Ishikawa (cell line): ENCODE data around the gene PLPP7.

ENCODE experiments used
- CEBPB ChIP-seq: IDR thresholded peaks from 2 replicates; pipeline ENCODE4 v1.6.1; 2012
- CREB1 ChIP-seq: IDR thresholded peaks from 2 replicates; pipeline ENCODE4 v1.6.1; 2012; ENCODE audit warnings: low read depth
- EGR1 ChIP-seq: IDR thresholded peaks from 2 replicates; pipeline ENCODE4 v1.6.1; 2012
- EP300 ChIP-seq: IDR thresholded peaks from 2 replicates; pipeline ENCODE4 v1.6.1; 2012; ENCODE audit warnings: borderline replicate concordance
- FOXM1 ChIP-seq: IDR thresholded peaks from 2 replicates; pipeline ENCODE4 v1.6.1; 2012; ENCODE audit warnings: low read depth, borderline replicate concordance
- MAX ChIP-seq: IDR thresholded peaks from 2 replicates; pipeline ENCODE4 v1.6.1; 2012
- NFIC ChIP-seq: IDR thresholded peaks from 2 replicates; pipeline ENCODE4 v1.6.1; 2012
- RAD21 ChIP-seq: IDR thresholded peaks from 2 replicates; pipeline ENCODE4 v1.6.1; 2012; ENCODE audit warnings: low read depth
- TAF1 ChIP-seq: IDR thresholded peaks from 2 replicates; pipeline ENCODE4 v1.6.1; 2012; ENCODE audit warnings: low read depth, mild to moderate bottlenecking
- TCF12 ChIP-seq: IDR thresholded peaks from 2 replicates; pipeline ENCODE4 v1.6.1; 2012; ENCODE audit warnings: low read depth
- TEAD4 ChIP-seq: IDR thresholded peaks from 2 replicates; pipeline ENCODE4 v1.6.1; 2012
- USF1 ChIP-seq: IDR thresholded peaks from 2 replicates; pipeline ENCODE4 v1.6.1; 2012
- YY1 ChIP-seq: IDR thresholded peaks from 2 replicates; pipeline ENCODE4 v1.6.1; 2012; ENCODE audit warnings: low read depth
- ZBTB7A ChIP-seq: IDR thresholded peaks from 2 replicates; pipeline ENCODE4 v1.6.1; 2012; ENCODE audit warnings: low read depth
- TF ChIP-seq, protein P1 (sequence below): IDR thresholded peaks from 2 replicates; pipeline ENCODE4 v1.6.1; 2012; ENCODE audit warnings: low read depth, mild to moderate bottlenecking

Gene PLPP7

DNA sequence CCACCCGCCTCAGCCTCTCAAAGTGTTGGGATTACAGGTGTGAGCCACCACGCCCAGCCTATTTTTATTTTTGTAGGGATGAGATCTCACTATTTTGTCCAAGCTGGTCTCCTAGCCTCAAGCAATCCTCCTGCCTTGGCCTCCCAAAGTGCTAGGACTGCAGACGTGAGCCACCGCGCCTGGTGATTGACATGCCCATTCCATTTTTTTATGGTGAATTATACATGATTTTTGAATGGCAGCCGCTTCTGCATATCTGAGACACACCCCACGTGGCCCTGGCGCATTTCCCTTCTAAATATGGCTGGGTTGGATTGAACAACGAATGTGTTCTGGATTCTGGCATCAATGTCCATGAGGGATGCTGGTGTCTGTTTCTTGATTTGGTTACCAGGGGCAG, 22.7 kb downstream of the PLPP7 start:
- TF ChIP-seq, protein P1, sequence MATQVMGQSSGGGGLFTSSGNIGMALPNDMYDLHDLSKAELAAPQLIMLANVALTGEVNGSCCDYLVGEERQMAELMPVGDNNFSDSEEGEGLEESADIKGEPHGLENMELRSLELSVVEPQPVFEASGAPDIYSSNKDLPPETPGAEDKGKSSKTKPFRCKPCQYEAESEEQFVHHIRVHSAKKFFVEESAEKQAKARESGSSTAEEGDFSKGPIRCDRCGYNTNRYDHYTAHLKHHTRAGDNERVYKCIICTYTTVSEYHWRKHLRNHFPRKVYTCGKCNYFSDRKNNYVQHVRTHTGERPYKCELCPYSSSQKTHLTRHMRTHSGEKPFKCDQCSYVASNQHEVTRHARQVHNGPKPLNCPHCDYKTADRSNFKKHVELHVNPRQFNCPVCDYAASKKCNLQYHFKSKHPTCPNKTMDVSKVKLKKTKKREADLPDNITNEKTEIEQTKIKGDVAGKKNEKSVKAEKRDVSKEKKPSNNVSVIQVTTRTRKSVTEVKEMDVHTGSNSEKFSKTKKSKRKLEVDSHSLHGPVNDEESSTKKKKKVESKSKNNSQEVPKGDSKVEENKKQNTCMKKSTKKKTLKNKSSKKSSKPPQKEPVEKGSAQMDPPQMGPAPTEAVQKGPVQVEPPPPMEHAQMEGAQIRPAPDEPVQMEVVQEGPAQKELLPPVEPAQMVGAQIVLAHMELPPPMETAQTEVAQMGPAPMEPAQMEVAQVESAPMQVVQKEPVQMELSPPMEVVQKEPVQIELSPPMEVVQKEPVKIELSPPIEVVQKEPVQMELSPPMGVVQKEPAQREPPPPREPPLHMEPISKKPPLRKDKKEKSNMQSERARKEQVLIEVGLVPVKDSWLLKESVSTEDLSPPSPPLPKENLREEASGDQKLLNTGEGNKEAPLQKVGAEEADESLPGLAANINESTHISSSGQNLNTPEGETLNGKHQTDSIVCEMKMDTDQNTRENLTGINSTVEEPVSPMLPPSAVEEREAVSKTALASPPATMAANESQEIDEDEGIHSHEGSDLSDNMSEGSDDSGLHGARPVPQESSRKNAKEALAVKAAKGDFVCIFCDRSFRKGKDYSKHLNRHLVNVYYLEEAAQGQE, result no peak
- no peak for TF ChIP-seq USF1
- TF ChIP-seq TAF1, result no peak
- no peak for TF ChIP-seq CREB1
- no peak for TF ChIP-seq ZBTB7A
- TF ChIP-seq NFIC, result no peak
- no peak for TF ChIP-seq YY1
- TF ChIP-seq EGR1, result no peak
- no peak for TF ChIP-seq RAD21
- TF ChIP-seq EP300, result no peak
- no peak for TF ChIP-seq FOXM1
- TF ChIP-seq CEBPB, result no peak
- no peak for TF ChIP-seq TEAD4
- no peak for TF ChIP-seq TCF12

- no peak for TF ChIP-seq CREB1
- no peak for TF ChIP-seq RAD21
- TF ChIP-seq, protein P1, result no peak
- no peak for TF ChIP-seq TEAD4
- TF ChIP-seq USF1, result no peak
- TF ChIP-seq TAF1, result no peak
- TF ChIP-seq CEBPB, result no peak
- no peak for TF ChIP-seq FOXM1
- TF ChIP-seq TCF12, result no peak
- TF ChIP-seq ZBTB7A, result no peak
- no peak for TF ChIP-seq YY1
- no peak for TF ChIP-seq EGR1
- TF ChIP-seq EP300, result no peak
- TF ChIP-seq MAX, result no peak
- no peak for TF ChIP-seq NFIC
Observed at GRCh38 chr9:131312822-131313770, 23.6 kb downstream of the PLPP7 start.

GRCh38 chr9:131318231-131319085, 28.9 kb downstream of the PLPP7 start:
- TF ChIP-seq, protein P1, result no peak
- TF ChIP-seq CEBPB, result no peak
- no peak for TF ChIP-seq EP300
- TF ChIP-seq MAX, result no peak
- no peak for TF ChIP-seq TCF12
- no peak for TF ChIP-seq ZBTB7A
- TF ChIP-seq CREB1, result no peak
- no peak for TF ChIP-seq TAF1
- TF ChIP-seq TEAD4, result no peak
- no peak for TF ChIP-seq RAD21
- no peak for TF ChIP-seq EGR1

DNA sequence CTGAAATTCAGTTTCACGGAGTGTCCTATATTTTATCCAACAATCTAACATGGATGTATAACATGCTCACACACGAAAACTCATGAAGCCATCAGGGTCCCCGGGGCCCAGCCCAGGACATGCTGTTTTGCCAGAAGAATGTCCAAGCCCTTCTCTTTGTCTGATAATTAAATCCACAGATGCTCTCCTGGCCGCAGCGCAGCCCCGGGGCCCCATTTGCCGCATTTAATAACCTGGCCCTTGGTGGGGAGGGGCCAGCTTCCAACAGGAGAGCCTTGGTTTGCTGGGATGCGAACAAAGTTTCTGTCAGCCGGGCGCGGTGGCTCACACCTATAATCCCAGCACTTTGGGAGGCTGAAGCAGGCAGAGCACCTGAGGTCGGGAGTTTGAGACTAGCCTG, 30.0 kb downstream of the PLPP7 start:
- TF ChIP-seq EGR1, result no peak
- no peak for TF ChIP-seq RAD21
- TF ChIP-seq TAF1, result no peak
- TF ChIP-seq CREB1, result no peak
